ENCODE results near the gene PTPRCAP. TPM values are rescaled to one million over a fixed set of nuclear protein-coding genes. Genes with fewer than 3 reads are reported as not detected.

PTPRCAP gene
- total and polyA plus RNA-seq, 9 of the 15 experiments (the other 6 are each of a cell fraction or from before 2014, with no cell fraction given) = 0.22 to 2.0 (median 1.1) TPM; not detected in 4

DNA sequence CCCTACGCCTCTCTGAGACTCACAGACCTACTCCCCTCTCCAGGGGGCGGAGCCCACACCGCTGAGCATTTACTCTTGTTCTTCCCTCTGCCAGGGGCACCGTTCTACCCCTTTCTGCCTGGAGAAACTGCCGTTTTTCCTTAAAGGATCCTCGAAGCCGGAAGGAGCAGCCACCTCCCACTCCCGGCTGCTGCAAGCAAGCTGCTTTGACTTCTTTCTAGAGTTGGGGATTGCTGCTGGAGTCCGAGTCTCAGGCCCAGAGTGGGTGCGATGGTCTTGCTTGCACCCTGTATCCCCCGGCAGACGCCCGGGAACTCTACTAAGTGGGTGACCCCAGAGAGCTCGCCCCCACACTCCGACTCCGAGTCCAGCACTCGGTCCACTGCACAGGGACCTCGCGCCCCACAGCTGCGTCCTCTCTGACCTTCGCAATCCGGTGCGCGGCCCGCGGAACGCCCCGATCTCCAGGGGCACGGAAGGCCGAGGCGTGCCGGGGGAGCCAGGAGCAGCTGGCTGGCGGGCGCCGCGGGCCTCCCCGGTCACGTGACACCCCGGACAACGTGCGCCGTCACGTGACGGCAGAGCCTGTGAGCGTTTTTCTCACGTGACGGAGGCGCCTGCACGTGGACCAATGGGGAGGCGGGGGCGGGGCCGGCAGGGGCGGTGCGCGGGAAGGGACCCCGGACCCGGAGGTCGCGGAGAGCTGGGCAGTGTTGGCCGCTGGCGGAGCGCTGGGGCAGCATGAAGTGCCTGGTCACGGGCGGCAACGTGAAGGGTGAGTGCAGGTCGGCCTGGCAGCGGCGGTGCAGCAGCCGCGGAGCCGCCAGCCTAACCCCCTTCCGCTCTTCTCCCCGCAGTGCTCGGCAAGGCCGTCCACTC, 45.9 kb downstream of the PTPRCAP start, which contains the start of gene RAD9A (continued):
- TF ChIP-seq, protein P1, sequence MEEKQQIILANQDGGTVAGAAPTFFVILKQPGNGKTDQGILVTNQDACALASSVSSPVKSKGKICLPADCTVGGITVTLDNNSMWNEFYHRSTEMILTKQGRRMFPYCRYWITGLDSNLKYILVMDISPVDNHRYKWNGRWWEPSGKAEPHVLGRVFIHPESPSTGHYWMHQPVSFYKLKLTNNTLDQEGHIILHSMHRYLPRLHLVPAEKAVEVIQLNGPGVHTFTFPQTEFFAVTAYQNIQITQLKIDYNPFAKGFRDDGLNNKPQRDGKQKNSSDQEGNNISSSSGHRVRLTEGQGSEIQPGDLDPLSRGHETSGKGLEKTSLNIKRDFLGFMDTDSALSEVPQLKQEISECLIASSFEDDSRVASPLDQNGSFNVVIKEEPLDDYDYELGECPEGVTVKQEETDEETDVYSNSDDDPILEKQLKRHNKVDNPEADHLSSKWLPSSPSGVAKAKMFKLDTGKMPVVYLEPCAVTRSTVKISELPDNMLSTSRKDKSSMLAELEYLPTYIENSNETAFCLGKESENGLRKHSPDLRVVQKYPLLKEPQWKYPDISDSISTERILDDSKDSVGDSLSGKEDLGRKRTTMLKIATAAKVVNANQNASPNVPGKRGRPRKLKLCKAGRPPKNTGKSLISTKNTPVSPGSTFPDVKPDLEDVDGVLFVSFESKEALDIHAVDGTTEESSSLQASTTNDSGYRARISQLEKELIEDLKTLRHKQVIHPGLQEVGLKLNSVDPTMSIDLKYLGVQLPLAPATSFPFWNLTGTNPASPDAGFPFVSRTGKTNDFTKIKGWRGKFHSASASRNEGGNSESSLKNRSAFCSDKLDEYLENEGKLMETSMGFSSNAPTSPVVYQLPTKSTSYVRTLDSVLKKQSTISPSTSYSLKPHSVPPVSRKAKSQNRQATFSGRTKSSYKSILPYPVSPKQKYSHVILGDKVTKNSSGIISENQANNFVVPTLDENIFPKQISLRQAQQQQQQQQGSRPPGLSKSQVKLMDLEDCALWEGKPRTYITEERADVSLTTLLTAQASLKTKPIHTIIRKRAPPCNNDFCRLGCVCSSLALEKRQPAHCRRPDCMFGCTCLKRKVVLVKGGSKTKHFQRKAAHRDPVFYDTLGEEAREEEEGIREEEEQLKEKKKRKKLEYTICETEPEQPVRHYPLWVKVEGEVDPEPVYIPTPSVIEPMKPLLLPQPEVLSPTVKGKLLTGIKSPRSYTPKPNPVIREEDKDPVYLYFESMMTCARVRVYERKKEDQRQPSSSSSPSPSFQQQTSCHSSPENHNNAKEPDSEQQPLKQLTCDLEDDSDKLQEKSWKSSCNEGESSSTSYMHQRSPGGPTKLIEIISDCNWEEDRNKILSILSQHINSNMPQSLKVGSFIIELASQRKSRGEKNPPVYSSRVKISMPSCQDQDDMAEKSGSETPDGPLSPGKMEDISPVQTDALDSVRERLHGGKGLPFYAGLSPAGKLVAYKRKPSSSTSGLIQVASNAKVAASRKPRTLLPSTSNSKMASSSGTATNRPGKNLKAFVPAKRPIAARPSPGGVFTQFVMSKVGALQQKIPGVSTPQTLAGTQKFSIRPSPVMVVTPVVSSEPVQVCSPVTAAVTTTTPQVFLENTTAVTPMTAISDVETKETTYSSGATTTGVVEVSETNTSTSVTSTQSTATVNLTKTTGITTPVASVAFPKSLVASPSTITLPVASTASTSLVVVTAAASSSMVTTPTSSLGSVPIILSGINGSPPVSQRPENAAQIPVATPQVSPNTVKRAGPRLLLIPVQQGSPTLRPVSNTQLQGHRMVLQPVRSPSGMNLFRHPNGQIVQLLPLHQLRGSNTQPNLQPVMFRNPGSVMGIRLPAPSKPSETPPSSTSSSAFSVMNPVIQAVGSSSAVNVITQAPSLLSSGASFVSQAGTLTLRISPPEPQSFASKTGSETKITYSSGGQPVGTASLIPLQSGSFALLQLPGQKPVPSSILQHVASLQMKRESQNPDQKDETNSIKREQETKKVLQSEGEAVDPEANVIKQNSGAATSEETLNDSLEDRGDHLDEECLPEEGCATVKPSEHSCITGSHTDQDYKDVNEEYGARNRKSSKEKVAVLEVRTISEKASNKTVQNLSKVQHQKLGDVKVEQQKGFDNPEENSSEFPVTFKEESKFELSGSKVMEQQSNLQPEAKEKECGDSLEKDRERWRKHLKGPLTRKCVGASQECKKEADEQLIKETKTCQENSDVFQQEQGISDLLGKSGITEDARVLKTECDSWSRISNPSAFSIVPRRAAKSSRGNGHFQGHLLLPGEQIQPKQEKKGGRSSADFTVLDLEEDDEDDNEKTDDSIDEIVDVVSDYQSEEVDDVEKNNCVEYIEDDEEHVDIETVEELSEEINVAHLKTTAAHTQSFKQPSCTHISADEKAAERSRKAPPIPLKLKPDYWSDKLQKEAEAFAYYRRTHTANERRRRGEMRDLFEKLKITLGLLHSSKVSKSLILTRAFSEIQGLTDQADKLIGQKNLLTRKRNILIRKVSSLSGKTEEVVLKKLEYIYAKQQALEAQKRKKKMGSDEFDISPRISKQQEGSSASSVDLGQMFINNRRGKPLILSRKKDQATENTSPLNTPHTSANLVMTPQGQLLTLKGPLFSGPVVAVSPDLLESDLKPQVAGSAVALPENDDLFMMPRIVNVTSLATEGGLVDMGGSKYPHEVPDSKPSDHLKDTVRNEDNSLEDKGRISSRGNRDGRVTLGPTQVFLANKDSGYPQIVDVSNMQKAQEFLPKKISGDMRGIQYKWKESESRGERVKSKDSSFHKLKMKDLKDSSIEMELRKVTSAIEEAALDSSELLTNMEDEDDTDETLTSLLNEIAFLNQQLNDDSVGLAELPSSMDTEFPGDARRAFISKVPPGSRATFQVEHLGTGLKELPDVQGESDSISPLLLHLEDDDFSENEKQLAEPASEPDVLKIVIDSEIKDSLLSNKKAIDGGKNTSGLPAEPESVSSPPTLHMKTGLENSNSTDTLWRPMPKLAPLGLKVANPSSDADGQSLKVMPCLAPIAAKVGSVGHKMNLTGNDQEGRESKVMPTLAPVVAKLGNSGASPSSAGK (IDR thresholded peaks at IDR 0.05) = peak; percentile 97
- peak; percentile 100 for TF ChIP-seq RAD51 (IDR thresholded peaks at IDR 0.05; ENCODE audit: borderline replicate concordance, low read depth)
- peak; percentile 50; the same call in 1 of the 2 replicates for TF ChIP-seq HIVEP1 (CRISPR knock-in tag; IDR thresholded peaks at IDR 0.05)
- peak; percentile 85; the same call in 1 of the 2 replicates for TF ChIP-seq ZBTB7A (IDR thresholded peaks at IDR 0.05; ENCODE audit: borderline replicate concordance, control insufficient read depth, low read depth, low read length)
- peak in 1 of 2 experiments; percentile 85; a peak in 1 of 4 replicates for TF ChIP-seq FOXA3 (CRISPR knock-in tag; conservative IDR thresholded peaks at IDR 0.05 in 1 of 2, IDR thresholded peaks at IDR 0.05 in 1 of 2)
- TF ChIP-seq, protein P2, sequence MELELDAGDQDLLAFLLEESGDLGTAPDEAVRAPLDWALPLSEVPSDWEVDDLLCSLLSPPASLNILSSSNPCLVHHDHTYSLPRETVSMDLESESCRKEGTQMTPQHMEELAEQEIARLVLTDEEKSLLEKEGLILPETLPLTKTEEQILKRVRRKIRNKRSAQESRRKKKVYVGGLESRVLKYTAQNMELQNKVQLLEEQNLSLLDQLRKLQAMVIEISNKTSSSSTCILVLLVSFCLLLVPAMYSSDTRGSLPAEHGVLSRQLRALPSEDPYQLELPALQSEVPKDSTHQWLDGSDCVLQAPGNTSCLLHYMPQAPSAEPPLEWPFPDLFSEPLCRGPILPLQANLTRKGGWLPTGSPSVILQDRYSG (tag; conservative IDR thresholded peaks at IDR 0.05; ENCODE audit: low read depth) = no peak
- TF ChIP-seq CHD1 (IDR thresholded peaks at IDR 0.05; ENCODE audit: low read length) = peak; percentile 64
- TF ChIP-seq, protein P3, sequence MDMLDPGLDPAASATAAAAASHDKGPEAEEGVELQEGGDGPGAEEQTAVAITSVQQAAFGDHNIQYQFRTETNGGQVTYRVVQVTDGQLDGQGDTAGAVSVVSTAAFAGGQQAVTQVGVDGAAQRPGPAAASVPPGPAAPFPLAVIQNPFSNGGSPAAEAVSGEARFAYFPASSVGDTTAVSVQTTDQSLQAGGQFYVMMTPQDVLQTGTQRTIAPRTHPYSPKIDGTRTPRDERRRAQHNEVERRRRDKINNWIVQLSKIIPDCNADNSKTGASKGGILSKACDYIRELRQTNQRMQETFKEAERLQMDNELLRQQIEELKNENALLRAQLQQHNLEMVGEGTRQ (CRISPR knock-in tag; IDR thresholded peaks at IDR 0.05) = peak; percentile 99
